HepG2 (cell line): ENCODE data around the gene ZNF546. TPM values are rescaled to one million over a fixed set of nuclear protein-coding genes. Genes with fewer than 3 reads are reported as not detected.

ENCODE experiments used
- ATAC-seq: fragments of 200-7000 bp; cut with Tn5 transposase; 3 replicates; pipeline ENCODE4 v1.9.1; 2020; ENCODE audit warnings: mild to moderate bottlenecking, moderate library complexity
- BruUV-seq: library from RNA; stranded (reverse); fragments of 400-500 nt; replicated peaks from 2 replicates; lab custom pipeline; 2021; lab: Mats Ljungman, UMichigan
- CTCF ChIA-PET: fragments of 300-600 bp; formaldehyde crosslinking; extraction: SDS; loops from one replicate; lab custom pipeline; 2021; ENCODE audit warnings: low total read pairs, inconsistent platforms, low intra/inter-chr PET ratio; lab: Yijun Ruan, JAX
- POLR2A ChIA-PET: fragments of 350-600 bp; sonication (Branson Sonifier 250); formaldehyde crosslinking; loops from one replicate; lab custom pipeline; 2020; ENCODE audit warnings: antibody characterized with exemption, inconsistent platforms; lab: Yijun Ruan, JAX
- DNase-seq: peaks from one replicate; pipeline ENCODE4 v3.0.0-alpha.2; 2015; ENCODE audit warnings: low spot score
- FAIRE-seq: peaks from 3 replicates; lab custom pipeline; 2011; peaks lifted over from hg19 to GRCh38; lab: Jason Lieb, UNC
- H2AFZ ChIP-seq: one replicate; pipeline ENCODE4 v1.6.1; 2011; ENCODE audit warnings: low read length, inconsistent platforms
- H3K27ac ChIP-seq: fragments of 300-600 bp; 3 replicates; pipeline ENCODE4 v1.8.0; 2011; ENCODE audit warnings: mixed run types, mild to moderate bottlenecking, mixed read lengths, low read length, inconsistent platforms; ENCODE audit not compliant: insufficient read depth; ENCODE audit errors: extremely low read length
- H3K27me3 ChIP-seq, 2 experiments: fragments of 200-600 bp in 1 of 2; 2 replicates in 1 of 2; 3 replicates in 1 of 2; pipeline versions ENCODE4 v1.6.0 to v1.8.0; 2011; ENCODE audit warnings: low read length in 2 of 2, mild to moderate bottlenecking in 2 of 2, moderate library complexity in 2 of 2, inconsistent platforms in 1 of 2; ENCODE audit not compliant: insufficient read depth in 2 of 2, control insufficient read depth in 1 of 2
- H3K36me3 ChIP-seq, 2 experiments: fragments of 200-600 bp in 1 of 2; replicated peaks in 1 of 2; 2 replicates in 1 of 2; 3 replicates in 1 of 2; pipeline versions ENCODE4 v1.5.1 to v1.8.0; 2011; ENCODE audit warnings: low read length in 2 of 2, inconsistent platforms in 1 of 2; ENCODE audit not compliant: insufficient read depth in 2 of 2, control insufficient read depth in 1 of 2
- H3K4me1 ChIP-seq: 2 replicates; pipeline ENCODE4 v1.5.1; 2012; ENCODE audit warnings: low read length, inconsistent platforms; ENCODE audit not compliant: insufficient read depth
- H3K4me2 ChIP-seq: 2 replicates; pipeline ENCODE4 v1.6.0; 2011; ENCODE audit warnings: low read depth, low read length, inconsistent platforms
- H3K4me3 ChIP-seq, 3 experiments: fragments of 200-600 bp in 1 of 3; sonication (generic), shearing (Covaris generic) in 1 of 3; replicated peaks in 1 of 3; 2 replicates each; pipeline ENCODE4 v1.5.1; 2011 to 2016; ENCODE audit warnings: low read length in 3 of 3, inconsistent platforms in 2 of 3, low read depth in 2 of 3, mild to moderate bottlenecking in 2 of 3, control low read depth in 1 of 3, mixed read lengths in 1 of 3; ENCODE audit not compliant: insufficient read depth in 1 of 3
- H3K79me2 ChIP-seq: one replicate; pipeline ENCODE4 v1.6.1; 2011; ENCODE audit warnings: low read length, inconsistent platforms; ENCODE audit not compliant: insufficient read depth
- H3K9ac ChIP-seq: 2 replicates; pipeline ENCODE4 v1.6.0; 2011; ENCODE audit warnings: mild to moderate bottlenecking, low read depth, low read length, inconsistent platforms; ENCODE audit not compliant: insufficient read depth
- H3K9me3 ChIP-seq: 2 replicates; pipeline ENCODE4 v1.5.1; 2012; ENCODE audit warnings: mild to moderate bottlenecking, low read length
- H4K20me1 ChIP-seq: 2 replicates; pipeline ENCODE4 v1.6.0; 2011; ENCODE audit warnings: inconsistent platforms, mild to moderate bottlenecking, low read length, moderate library complexity; ENCODE audit not compliant: insufficient read depth
- ZBTB38 ChIP-seq: sonication (generic); formaldehyde crosslinking; IDR thresholded peaks from 2 replicates; pipeline ENCODE4 v1.5.1; 2020; ENCODE audit warnings: mild to moderate bottlenecking, missing genetic modification reagents
- ZFP91 ChIP-seq: sonication (generic); formaldehyde crosslinking; IDR thresholded peaks from 2 replicates; pipeline ENCODE4 v1.9.0; 2022; ENCODE audit warnings: missing genetic modification reagents, mild to moderate bottlenecking, borderline replicate concordance
- WGBS: methylation state at CpG from one replicate; pipeline ENCODE4 v1.1.6; 2017; ENCODE audit warnings: low lambda C conversion rate; 5-methylcytosine and 5-hydroxymethylcytosine counted together
- in situ Hi-C: cut with HindIII; loops from 2 replicates; pipeline ENCODE4 v1.10.0; 2017; ENCODE audit warnings: low pct_unique_long_range_greater_than_20kb; ENCODE audit not compliant: extremely low pct_ligation_motif_present
- intact Hi-C: fragments of 100-400 bp; cut with micrococcal nuclease; formaldehyde crosslinking; loops from one replicate; pipeline ENCODE4 v1.10.0; 2022; ENCODE audit not compliant: unreplicated experiment
- polyA plus RNA-seq, 8 experiments: library from polyadenylated mRNA; depleted of rRNA in 3 of 8; stranded (reverse) in 7 of 8; unstranded in 1 of 8; fragments of >200 nt; fragmentation: Illumina TruSeq in 4 of 8; extraction: Trizol in 4 of 8; gene quantifications; 2 replicates each; pipeline versions ENCODE4 v1.2.1 to v1.2.3, GENCODE V29; 2011 to 2016; ENCODE audit warnings: low read depth in 4 of 8, missing spikeins in 1 of 8, mixed read lengths in 1 of 8; ENCODE audit not compliant: insufficient read depth in 1 of 8
- total RNA-seq, 5 experiments: library from RNA; depleted of rRNA; stranded (reverse); fragments of >200 nt; fragmentation: Illumina TruSeq; extraction: Trizol; gene quantifications; 2 replicates each; pipeline ENCODE4 v1.2.3, GENCODE V29; 2016; ENCODE audit warnings: low read depth in 1 of 5
- TF ChIP-seq, protein P1 (sequence below): sonication (generic); formaldehyde crosslinking; IDR thresholded peaks from 2 replicates; pipeline ENCODE4 v1.4.0; 2020; ENCODE audit warnings: mild to moderate bottlenecking, missing genetic modification reagents, borderline replicate concordance

Gene ZNF546
- total and polyA plus RNA-seq, 2 of the 13 experiments (the other 11 are each of a cell fraction or from before 2014, with no cell fraction given), result 2.2 to 4.1 TPM

DNA sequence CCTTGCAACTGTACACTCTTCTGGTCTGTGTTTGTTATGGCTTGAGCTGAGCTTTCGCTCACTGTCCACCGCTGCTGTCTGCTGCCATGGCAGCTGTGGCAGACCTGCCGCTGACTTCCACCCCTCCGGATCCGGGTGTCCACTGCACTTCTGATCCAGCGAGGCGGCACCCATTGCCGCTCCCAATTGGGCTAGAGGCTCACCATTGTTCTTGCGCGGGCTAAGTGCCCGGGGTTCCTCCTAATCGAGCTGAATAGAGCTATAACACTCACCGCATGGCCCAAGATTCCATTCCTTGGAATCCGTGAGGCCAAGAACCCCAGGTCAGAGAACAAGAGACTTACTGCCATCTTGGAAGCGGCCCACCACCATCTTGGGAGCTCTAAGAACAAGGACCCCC, 28.1 kb upstream of the ZNF546 start:
- no peak overlapping the region for H3K4me3 ChIP-seq
- POLR2A ChIA-PET, result interaction anchor here (2.8 kb wide), 1 partner anchor 28 kb away, joined by 24 read pairs; the partner anchor contains the start of gene ZNF546
- no peaks in the 10 kb centered on the region for H4K20me1 ChIP-seq
- intact Hi-C loops (no loop called here), in situ Hi-C loops (no loop called here)
- H3K9ac ChIP-seq, result no peak overlapping the region
- DNase-seq (no peak), ATAC-seq (no peak), FAIRE-seq (no peak)
- no TSS peak for BruUV-seq
- CTCF ChIA-PET, result no interaction called here
- H3K79me2 ChIP-seq, result peaks cover 21% of the 10 kb centered on the region
- no peak overlapping the region for H3K27ac ChIP-seq
- H3K9me3 ChIP-seq, result no peaks in the 10 kb centered on the region
- H2AFZ ChIP-seq, result no peak overlapping the region
- no peak overlapping the region for H3K4me2 ChIP-seq
- peaks cover 34% of the 10 kb centered on the region for H3K4me1 ChIP-seq
- H3K27me3 ChIP-seq, result no peaks in the 10 kb centered on the region; a peak in 1 of 5 replicates
- H3K36me3 ChIP-seq, result peaks cover 3 to 12% of the 10 kb centered on the region in 2 experiments; a peak in 4 of 5 replicates
- TF ChIP-seq ZFP91, result no peak
- TF ChIP-seq, protein P1, sequence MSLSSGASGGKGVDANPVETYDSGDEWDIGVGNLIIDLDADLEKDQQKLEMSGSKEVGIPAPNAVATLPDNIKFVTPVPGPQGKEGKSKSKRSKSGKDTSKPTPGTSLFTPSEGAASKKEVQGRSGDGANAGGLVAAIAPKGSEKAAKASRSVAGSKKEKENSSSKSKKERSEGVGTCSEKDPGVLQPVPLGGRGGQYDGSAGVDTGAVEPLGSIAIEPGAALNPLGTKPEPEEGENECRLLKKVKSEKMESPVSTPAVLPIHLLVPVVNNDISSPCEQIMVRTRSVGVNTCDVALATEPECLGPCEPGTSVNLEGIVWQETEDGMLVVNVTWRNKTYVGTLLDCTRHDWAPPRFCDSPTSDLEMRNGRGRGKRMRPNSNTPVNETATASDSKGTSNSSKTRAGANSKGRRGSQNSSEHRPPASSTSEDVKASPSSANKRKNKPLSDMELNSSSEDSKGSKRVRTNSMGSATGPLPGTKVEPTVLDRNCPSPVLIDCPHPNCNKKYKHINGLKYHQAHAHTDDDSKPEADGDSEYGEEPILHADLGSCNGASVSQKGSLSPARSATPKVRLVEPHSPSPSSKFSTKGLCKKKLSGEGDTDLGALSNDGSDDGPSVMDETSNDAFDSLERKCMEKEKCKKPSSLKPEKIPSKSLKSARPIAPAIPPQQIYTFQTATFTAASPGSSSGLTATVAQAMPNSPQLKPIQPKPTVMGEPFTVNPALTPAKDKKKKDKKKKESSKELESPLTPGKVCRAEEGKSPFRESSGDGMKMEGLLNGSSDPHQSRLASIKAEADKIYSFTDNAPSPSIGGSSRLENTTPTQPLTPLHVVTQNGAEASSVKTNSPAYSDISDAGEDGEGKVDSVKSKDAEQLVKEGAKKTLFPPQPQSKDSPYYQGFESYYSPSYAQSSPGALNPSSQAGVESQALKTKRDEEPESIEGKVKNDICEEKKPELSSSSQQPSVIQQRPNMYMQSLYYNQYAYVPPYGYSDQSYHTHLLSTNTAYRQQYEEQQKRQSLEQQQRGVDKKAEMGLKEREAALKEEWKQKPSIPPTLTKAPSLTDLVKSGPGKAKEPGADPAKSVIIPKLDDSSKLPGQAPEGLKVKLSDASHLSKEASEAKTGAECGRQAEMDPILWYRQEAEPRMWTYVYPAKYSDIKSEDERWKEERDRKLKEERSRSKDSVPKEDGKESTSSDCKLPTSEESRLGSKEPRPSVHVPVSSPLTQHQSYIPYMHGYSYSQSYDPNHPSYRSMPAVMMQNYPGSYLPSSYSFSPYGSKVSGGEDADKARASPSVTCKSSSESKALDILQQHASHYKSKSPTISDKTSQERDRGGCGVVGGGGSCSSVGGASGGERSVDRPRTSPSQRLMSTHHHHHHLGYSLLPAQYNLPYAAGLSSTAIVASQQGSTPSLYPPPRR, result no peak
- peak; percentile 91; the same call in 1 of the 2 replicates for TF ChIP-seq ZBTB38 (CRISPR knock-in tag)
- WGBS, result 97% methylated on average over 15 of the region's 15 CpGs
